Neuron (in vitro differentiated cells): Measurements from ENCODE around the gene ALDH8A1.

Experiments used
- H2AFZ ChIP-seq: one replicate; pipeline ENCODE4 v1.6.1; 2013; ENCODE audit warnings: low read depth, mild to moderate bottlenecking, inconsistent platforms, low read length, moderate library complexity
- H3K27me3 ChIP-seq: one replicate; pipeline ENCODE4 v1.6.1; 2013; ENCODE audit warnings: low read length; ENCODE audit not compliant: insufficient read depth
- H3K36me3 ChIP-seq: one replicate; pipeline ENCODE4 v1.6.1; 2013; ENCODE audit warnings: low read length; ENCODE audit not compliant: insufficient read depth
- H3K4me1 ChIP-seq: one replicate; pipeline ENCODE4 v1.6.1; 2013; ENCODE audit warnings: low read length; ENCODE audit not compliant: insufficient read depth
- H3K4me3 ChIP-seq: 2 replicates; pipeline ENCODE4 v1.5.1; 2013; ENCODE audit warnings: mild to moderate bottlenecking, low read length, moderate library complexity
- H3K9me3 ChIP-seq: one replicate; pipeline ENCODE4 v1.6.1; 2013; ENCODE audit warnings: low read length

ALDH8A1 gene

GRCh38 chr6:134892362-134892761 is 57.5 kb downstream of the ALDH8A1 start:
- Histone ChIP-seq H2AFZ (no peak overlapping the region), H3K9me3 (peaks cover 4% of the 10 kb centered on the region), H3K27me3 (no peaks in the 10 kb centered on the region), H3K4me1 (peaks cover 4% of the 10 kb centered on the region), H3K4me3 (no peak overlapping the region), H3K36me3 (no peaks in the 10 kb centered on the region)

GRCh38 chr6:134891633-134892032 is 58.3 kb downstream of the ALDH8A1 start:
- no peak overlapping the region for H2AFZ ChIP-seq
- H3K27me3 ChIP-seq, result no peaks in the 10 kb centered on the region
- H3K4me1 ChIP-seq, result peaks cover 4% of the 10 kb centered on the region
- H3K36me3 ChIP-seq, result no peaks in the 10 kb centered on the region
- no peak overlapping the region for H3K4me3 ChIP-seq
- H3K9me3 ChIP-seq, result peaks cover 4% of the 10 kb centered on the region

- H2AFZ ChIP-seq, result no peak overlapping the region
- no peaks in the 10 kb centered on the region for H3K4me1 ChIP-seq
- H3K36me3 ChIP-seq, result no peaks in the 10 kb centered on the region
- peaks cover 4% of the 10 kb centered on the region for H3K9me3 ChIP-seq
- H3K4me3 ChIP-seq, result no peak overlapping the region
- H3K27me3 ChIP-seq, result no peaks in the 10 kb centered on the region
These were observed 61.6 kb downstream of the ALDH8A1 start for GRCh38 chr6:134888316-134888715.

- Histone ChIP-seq H3K27me3 (no peaks in the 10 kb centered on the region), H2AFZ (no peak overlapping the region), H3K4me1 (no peaks in the 10 kb centered on the region), H3K36me3 (no peaks in the 10 kb centered on the region), H3K9me3 (no peaks in the 10 kb centered on the region), H3K4me3 (no peak overlapping the region)
These were observed 65.1 kb downstream of the ALDH8A1 start for GRCh38 chr6:134884752-134885151.

- H3K36me3 ChIP-seq, result no peaks in the 10 kb centered on the region
- H2AFZ ChIP-seq, result no peak overlapping the region
- no peaks in the 10 kb centered on the region for H3K9me3 ChIP-seq
- H3K4me1 ChIP-seq, result no peaks in the 10 kb centered on the region
- no peak overlapping the region for H3K4me3 ChIP-seq
- no peaks in the 10 kb centered on the region for H3K27me3 ChIP-seq
These were observed 66.6 kb downstream of the ALDH8A1 start for GRCh38 chr6:134883314-134883713.

- Histone ChIP-seq H3K4me1 (no peaks in the 10 kb centered on the region), H2AFZ (no peak overlapping the region), H3K27me3 (no peaks in the 10 kb centered on the region), H3K36me3 (no peaks in the 10 kb centered on the region), H3K9me3 (no peaks in the 10 kb centered on the region), H3K4me3 (no peak overlapping the region)
These were observed 67.4 kb downstream of the ALDH8A1 start for GRCh38 chr6:134882426-134883038.

- no peaks in the 10 kb centered on the region for H3K27me3 ChIP-seq
- no peak overlapping the region for H3K4me3 ChIP-seq
- no peaks in the 10 kb centered on the region for H3K36me3 ChIP-seq
- no peaks in the 10 kb centered on the region for H3K4me1 ChIP-seq
- H3K9me3 ChIP-seq, result no peaks in the 10 kb centered on the region
- no peak overlapping the region for H2AFZ ChIP-seq
These were observed 69.3 kb downstream of the ALDH8A1 start for GRCh38 chr6:134880487-134881190.

- Histone ChIP-seq H3K27me3 (no peaks in the 10 kb centered on the region), H2AFZ (no peak overlapping the region), H3K9me3 (peaks cover 4% of the 10 kb centered on the region), H3K4me1 (no peaks in the 10 kb centered on the region), H3K4me3 (no peak overlapping the region), H3K36me3 (no peaks in the 10 kb centered on the region)
These were observed 71.8 kb downstream of the ALDH8A1 start for GRCh38 chr6:134878136-134878535.

- Histone ChIP-seq H2AFZ (no peak overlapping the region), H3K27me3 (no peaks in the 10 kb centered on the region), H3K36me3 (no peaks in the 10 kb centered on the region), H3K4me3 (no peak overlapping the region), H3K4me1 (no peaks in the 10 kb centered on the region), H3K9me3 (peaks cover 4% of the 10 kb centered on the region)
These were observed 74.5 kb downstream of the ALDH8A1 start for GRCh38 chr6:134875367-134875766.

GRCh38 chr6:134873500-134874388 is 76.2 kb downstream of the ALDH8A1 start:
- Histone ChIP-seq H2AFZ (no peak overlapping the region), H3K9me3 (peaks cover 4% of the 10 kb centered on the region), H3K36me3 (no peaks in the 10 kb centered on the region), H3K4me1 (no peaks in the 10 kb centered on the region), H3K4me3 (no peak overlapping the region), H3K27me3 (no peaks in the 10 kb centered on the region)

- Histone ChIP-seq H3K4me1 (no peaks in the 10 kb centered on the region), H3K27me3 (no peaks in the 10 kb centered on the region), H3K9me3 (peaks cover 4% of the 10 kb centered on the region), H3K4me3 (no peak overlapping the region), H2AFZ (no peak overlapping the region), H3K36me3 (no peaks in the 10 kb centered on the region)
These were observed 79.0 kb downstream of the ALDH8A1 start for GRCh38 chr6:134870677-134871498.

GRCh38 chr6:134868812-134869211 is 81.1 kb downstream of the ALDH8A1 start:
- Histone ChIP-seq H3K4me3 (no peak overlapping the region), H2AFZ (no peak overlapping the region), H3K36me3 (no peaks in the 10 kb centered on the region), H3K27me3 (no peaks in the 10 kb centered on the region), H3K4me1 (no peaks in the 10 kb centered on the region), H3K9me3 (no peaks in the 10 kb centered on the region)
